Heart left ventricle (tissue), 13 donors: Measurements from ENCODE around the gene LARGE2.

Experiments
- CTCF ChIP-seq, 12 donors: fragments of 200-600 bp; sonication (generic) in 4 of 12; IDR thresholded peaks; one replicate each; pipeline versions ENCODE4 v1.5.0 to v1.8.0; 2018 to 2022; ENCODE audit warnings: antibody characterized with exemption in 12 of 12, mild to moderate bottlenecking in 5 of 12
- POLR2A ChIP-seq, 2 donors: fragments of 450-650 bp; IDR thresholded peaks; one replicate each; pipeline ENCODE4 v1.6.1; 2017; ENCODE audit warnings: antibody characterized with exemption in 2 of 2, mild to moderate bottlenecking in 2 of 2, moderate library complexity in 2 of 2
- donor health status: ischemic (EF 13 %, LVEDD 7.1; RV severe dilation, severe dysfunction).
- donor health status: DM: no; HTN: yes; CAD: no.
- donor health status: DM: no; HTN: no; CAD: no.
- donor health status: ischemic (EF 25% LVEDD 6.9; RV normal size, moderate dysfunction).
- donor health status: ischemic (EF 25% LVEDD 5.7; RV mildly dilated, moderate dysfunction).
- donor health status: ischemic (EF 35%, LVEDD 5.7; RV mildly dilated, moderate dysfunction).
- donor health status: nonischemic (EF 11% LVEDD 7.7; RV severe dilation, severe dysfunction).
- donor health status: DM: yes; HTN: yes; CAD: no.
- donor health status: PGD.
- donor health status: ischemic (EF 29% LVEDD 5.4; RV normal size, mild dysfunction).
- donor health status: nonischemic (EF 23%, LVEDD 6.1; RV moderate dilation, normal function).

- no peak for TF ChIP-seq CTCF (IDR thresholded peaks at IDR 0.05)
- TF ChIP-seq POLR2A (IDR thresholded peaks at IDR 0.05), result no peak
Measured at GRCh38 chr11:45904309-45904915, 18.0 kb upstream of the LARGE2 start.
